Thoracic aorta (tissue), 2 donors: ENCODE measurements around the gene PSMA8. TPM values are rescaled to one million over a fixed set of nuclear protein-coding genes. Genes with fewer than 3 reads are reported as not detected.
"Not testable (repeated sequence)": the region's sequence is repeated elsewhere in the genome, so short reads cannot be mapped to it uniquely, and the experiment has no call there.

ENCODE experiments used
- ATAC-seq: fragments of 150-250 bp; one replicate; pipeline ENCODE4 v1.8.0; 2017; ENCODE audit warnings: low read depth; ENCODE audit not compliant: insufficient number of reproducible peaks, low FRiP score
- DNase-seq: peaks from one replicate; pipeline ENCODE4 v3.0.0-alpha.2; 2020; ENCODE audit warnings: low spot score
- H3K27ac ChIP-seq, 2 donors: fragments of 200-600 bp; sonication (generic); 1 replicate in 1 of 2; 2 replicates in 1 of 2; pipeline ENCODE4 v1.5.1; 2016; ENCODE audit warnings: mild to moderate bottlenecking in 2 of 2, moderate library complexity in 2 of 2
- H3K27me3 ChIP-seq: fragments of 200-600 bp; sonication (generic); replicated peaks from 2 replicates; pipeline ENCODE4 v1.6.0; 2016; ENCODE audit warnings: mild to moderate bottlenecking; ENCODE audit not compliant: insufficient read depth
- H3K36me3 ChIP-seq: fragments of 200-600 bp; sonication (generic); one replicate; pipeline ENCODE4 v1.5.1; 2016
- H3K4me1 ChIP-seq, 2 donors: fragments of 200-600 bp; sonication (generic); 1 replicate in 1 of 2; 2 replicates in 1 of 2; pipeline versions ENCODE4 v1.5.1 to v1.6.0; 2016; ENCODE audit warnings: low read depth in 2 of 2, mild to moderate bottlenecking in 1 of 2; ENCODE audit not compliant: control insufficient read depth in 1 of 2
- H3K4me3 ChIP-seq: fragments of 200-600 bp; sonication (generic); 2 replicates; pipeline ENCODE4 v1.5.1; 2016; ENCODE audit warnings: mild to moderate bottlenecking
- H3K9me3 ChIP-seq: fragments of 200-600 bp; sonication (generic); 2 replicates; pipeline ENCODE4 v1.5.1; 2016
- CTCF ChIP-seq: fragments of 200-600 bp; sonication (generic); IDR thresholded peaks from one replicate; pipeline ENCODE4 v1.5.1; 2019; ENCODE audit warnings: antibody characterized with exemption
- total RNA-seq, 2 donors: library from RNA; depleted of rRNA; stranded (reverse); fragments of >200 nt; gene quantifications; one replicate each; pipeline versions ENCODE4 v1.1.0 to v1.2.3, GENCODE V29; 2016

Gene PSMA8
- total RNA-seq, 2 donors from 2014 or later = not detected

- H3K27me3 ChIP-seq = no peaks in the 10 kb centered on the region
- no peaks in the 10 kb centered on the region for H3K36me3 ChIP-seq
- H3K4me3 ChIP-seq = no peak overlapping the region
- ATAC-seq (no peak), DNase-seq (no peak)
- TF ChIP-seq CTCF = no peak
- H3K27ac ChIP-seq = no peak overlapping the region
- no peaks in the 10 kb centered on the region for H3K9me3 ChIP-seq
- H3K4me1 ChIP-seq = no peaks in the 10 kb centered on the region
These were observed 29.6 kb upstream of the PSMA8 start for GRCh38 chr18:26104035-26104434.

- no peaks in the 10 kb centered on the region for H3K4me1 ChIP-seq
- TF ChIP-seq CTCF = no peak
These were observed 14.4 kb upstream of the PSMA8 start for GRCh38 chr18:26119246-26119645.

DNA sequence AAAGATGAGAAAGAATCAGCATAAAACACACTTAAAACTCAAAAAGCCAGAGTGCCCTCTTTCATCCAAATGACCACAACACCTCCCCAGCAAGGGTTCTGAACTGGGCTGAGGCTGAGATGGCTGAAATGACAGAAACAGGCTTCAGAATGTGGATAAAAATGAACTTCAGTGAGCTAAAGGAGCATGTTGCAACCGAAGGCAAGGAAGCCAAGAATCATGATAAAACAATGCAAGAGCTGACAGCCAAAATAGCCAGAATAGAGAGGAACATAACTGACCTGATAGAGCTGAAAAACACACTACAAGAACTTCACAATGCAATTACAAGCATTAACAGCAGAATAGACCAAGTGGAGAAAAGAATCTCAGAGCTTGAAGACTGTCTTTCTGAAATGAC lies 12.2 kb upstream of the PSMA8 start:
- Histone ChIP-seq H3K4me1 (no peaks in the 10 kb centered on the region), H3K9me3 (no peaks in the 10 kb centered on the region), H3K27me3 (no peaks in the 10 kb centered on the region), H3K27ac (no peak overlapping the region), H3K36me3 (no peaks in the 10 kb centered on the region), H3K4me3 (no peak overlapping the region)
- TF ChIP-seq CTCF = no peak
- ATAC-seq (no peak), DNase-seq (no peak)

More at GRCh38 chr18:26119246-26119645, 14.4 kb upstream of the PSMA8 start:
- Histone ChIP-seq H3K36me3 (no peaks in the 10 kb centered on the region), H3K27ac (no peak overlapping the region), H3K4me3 (no peak overlapping the region), H3K27me3 (no peaks in the 10 kb centered on the region), H3K9me3 (no peaks in the 10 kb centered on the region)
- no peak for DNase-seq
- no peak for ATAC-seq

- not testable (repeated sequence) for H3K36me3 ChIP-seq, DNase-seq, H3K4me1 ChIP-seq, H3K27ac ChIP-seq, H3K4me3 ChIP-seq, ATAC-seq, H3K9me3 ChIP-seq, H3K27me3 ChIP-seq
These were observed 11.7 kb upstream of the PSMA8 start for GRCh38 chr18:26121994-26122393.

DNA sequence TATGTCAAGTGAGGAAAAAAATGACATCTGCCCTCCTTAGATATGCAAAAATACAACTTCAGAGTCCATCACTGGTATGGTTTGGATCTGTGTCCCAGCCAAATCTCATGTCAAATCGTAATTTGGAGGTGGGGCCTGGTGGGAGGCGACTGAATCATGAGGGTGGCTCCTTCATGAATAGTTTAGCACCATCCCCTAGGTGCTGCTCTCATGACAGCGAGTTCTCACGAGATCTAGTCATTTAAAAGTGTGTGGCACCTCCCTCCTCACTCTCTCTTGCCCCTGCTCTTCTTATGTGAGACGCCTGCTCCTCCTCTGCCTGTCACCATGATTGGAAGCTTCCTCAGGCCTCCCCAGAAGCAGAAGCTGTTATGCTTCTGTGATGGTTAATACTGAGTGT lies 5.9 kb upstream of the PSMA8 start:
- ATAC-seq = no peak
- DNase-seq = no peak
- no peak for TF ChIP-seq CTCF
- Histone ChIP-seq H3K27ac (no peak overlapping the region), H3K27me3 (no peaks in the 10 kb centered on the region), H3K4me1 (no peaks in the 10 kb centered on the region), H3K4me3 (no peak overlapping the region), H3K9me3 (no peaks in the 10 kb centered on the region), H3K36me3 (no peaks in the 10 kb centered on the region)

DNA sequence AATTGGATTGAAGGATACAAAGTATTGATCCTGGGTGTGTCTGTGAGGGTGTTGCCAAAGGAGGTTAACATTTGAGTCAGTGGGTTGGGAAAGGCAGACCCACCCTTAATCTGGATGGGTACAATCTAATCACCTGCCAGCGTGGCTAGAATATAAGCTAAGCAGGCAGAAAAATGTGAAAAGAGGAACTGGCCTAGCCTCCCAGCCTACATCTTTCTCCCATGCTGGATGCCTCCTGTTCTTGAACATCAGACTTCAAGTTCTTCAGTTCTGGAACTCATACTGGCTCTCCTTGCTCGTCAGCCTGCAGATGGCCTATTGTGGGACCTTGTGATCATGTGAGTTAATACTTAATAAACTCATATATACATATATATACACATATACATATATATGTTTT lies 5.5 kb upstream of the PSMA8 start:
- not testable (repeated sequence) for H3K9me3 ChIP-seq, H3K36me3 ChIP-seq, H3K27me3 ChIP-seq, ATAC-seq, H3K4me3 ChIP-seq, H3K27ac ChIP-seq, DNase-seq, H3K4me1 ChIP-seq
